Kidney (tissue), 14 donors: Measurements from ENCODE around the gene FHL2. TPM values are rescaled to one million over a fixed set of nuclear protein-coding genes. Genes with fewer than 3 reads are reported as not detected.

Source experiments
- DNase-seq, 5 donors: peaks; one replicate each; pipeline ENCODE4 v3.0.0-alpha.2; 2013 to 2020
- FAIRE-seq: peaks from 2 replicates; lab custom pipeline; 2012; peaks lifted over from hg19 to GRCh38; lab: Jason Lieb, UNC
- H3K27ac ChIP-seq, 2 donors: one replicate each; pipeline ENCODE4 v1.7.0; 2013; ENCODE audit warnings: low read depth in 2 of 2, low read length in 2 of 2, inconsistent platforms in 1 of 2
- H3K27me3 ChIP-seq: one replicate; pipeline ENCODE4 v1.7.1; 2013; ENCODE audit warnings: low read length, inconsistent platforms; ENCODE audit not compliant: control insufficient read depth, insufficient read depth
- H3K36me3 ChIP-seq, 3 donors: one replicate each; pipeline versions ENCODE4 v1.7.0 to v1.7.1; 2013; ENCODE audit warnings: low read length in 3 of 3, control low read depth in 1 of 3, inconsistent platforms in 1 of 3; ENCODE audit not compliant: insufficient read depth in 3 of 3, control insufficient read depth in 2 of 3
- H3K4me1 ChIP-seq, 3 donors: one replicate each; pipeline versions ENCODE4 v1.7.0 to v1.7.1; 2013; ENCODE audit warnings: low read length in 3 of 3, inconsistent platforms in 1 of 3, low read depth in 1 of 3; ENCODE audit not compliant: control insufficient read depth in 2 of 3, insufficient read depth in 2 of 3
- H3K4me3 ChIP-seq, 3 donors: one replicate each; pipeline versions ENCODE4 v1.7.0 to v1.8.1; 2013; ENCODE audit warnings: low read length in 3 of 3, control low read depth in 1 of 3, inconsistent platforms in 1 of 3
- H3K9ac ChIP-seq, 3 donors: one replicate each; pipeline versions ENCODE4 v1.7.0 to v1.7.1; 2013; ENCODE audit warnings: low read length in 3 of 3, control low read depth in 1 of 3, inconsistent platforms in 1 of 3
- H3K9me3 ChIP-seq, 3 donors: one replicate each; pipeline versions ENCODE4 v1.7.0 to v1.7.1; 2013; ENCODE audit warnings: low read length in 3 of 3, control low read depth in 1 of 3, inconsistent platforms in 1 of 3; ENCODE audit not compliant: control insufficient read depth in 2 of 3, insufficient read depth in 1 of 3
- intact Hi-C: fragments of 100-400 bp; cut with DNase I; formaldehyde crosslinking; loops from one replicate; pipeline ENCODE4 v1.11.1; 2022
- polyA plus RNA-seq: library from polyadenylated mRNA; stranded (reverse); fragments of 350-450 nt; fragmentation: Illumina TruSeq; extraction: RNeasy Lipid Tissue Mini Kit (QIAGEN cat#74804); gene quantifications from one replicate; pipeline ENCODE4 v1.2.3, GENCODE V29; 2014; ENCODE audit warnings: low read depth, low replicate concordance; ENCODE audit not compliant: insufficient read depth
- total RNA-seq: library from RNA; stranded (reverse); fragmentation: NEBNext Ultra II Directional; extraction: Animal tissue kit (Norgen Biotek cat#: 25700); gene quantifications from one replicate; pipeline ENCODE4 v1.2.1, GENCODE V29; 2021
- TF ChIP-seq, protein P1 (sequence below): IDR thresholded peaks from 3 replicates; pipeline ENCODE4 v1.5.1; 2012; ENCODE audit warnings: mild to moderate bottlenecking, moderate library complexity, borderline replicate concordance; ENCODE audit not compliant: insufficient read depth; ENCODE audit errors: extremely low read depth
- donor health status: control.
- donor health status: control.
- donor health status: control.
- donor health status: control.
- donor health status: control.
- donor health status: DM: yes; HTN: yes; CAD: no.
- donor health status: Normal renal cell carcinoma (clear cell type).

Gene FHL2
- total and polyA plus RNA-seq, 2 donors from 2014 or later = 23.4 to 75.9 TPM

DNA sequence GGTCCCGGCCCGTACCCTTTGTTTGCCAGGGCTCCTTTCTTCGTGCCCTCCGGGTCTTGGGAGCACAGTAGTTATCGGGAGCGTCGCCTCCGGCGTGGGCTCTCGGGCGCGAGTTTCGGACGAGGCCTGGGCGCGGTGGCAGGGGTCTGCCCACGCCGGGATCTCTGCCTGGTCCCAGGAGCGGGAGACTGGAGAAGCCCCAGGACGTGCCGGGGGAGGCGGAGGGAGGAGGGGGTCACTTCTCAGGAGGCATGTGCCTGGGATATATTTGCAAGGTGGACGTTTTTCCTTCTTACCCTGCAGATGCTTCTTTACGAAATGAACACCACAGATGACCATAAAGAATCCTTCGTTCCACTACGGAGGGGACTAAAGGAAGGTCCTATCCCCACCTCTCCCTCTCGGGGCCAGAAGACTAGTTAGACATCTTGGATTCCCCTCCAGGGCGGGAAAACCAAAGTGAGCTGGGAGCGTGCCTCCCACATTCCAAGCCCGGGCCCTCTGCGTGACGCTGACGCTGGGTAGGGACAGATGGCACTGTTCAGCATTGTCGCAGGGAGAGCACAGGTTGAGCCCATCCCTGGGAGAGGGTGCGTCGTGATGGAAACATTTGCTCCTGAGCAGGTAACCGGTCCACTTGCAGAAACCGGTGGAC lies 483 bp upstream of the FHL2 start:
- H3K4me3 ChIP-seq = peak overlapping the region in 1 of 3 donors; percentile 76

DNA sequence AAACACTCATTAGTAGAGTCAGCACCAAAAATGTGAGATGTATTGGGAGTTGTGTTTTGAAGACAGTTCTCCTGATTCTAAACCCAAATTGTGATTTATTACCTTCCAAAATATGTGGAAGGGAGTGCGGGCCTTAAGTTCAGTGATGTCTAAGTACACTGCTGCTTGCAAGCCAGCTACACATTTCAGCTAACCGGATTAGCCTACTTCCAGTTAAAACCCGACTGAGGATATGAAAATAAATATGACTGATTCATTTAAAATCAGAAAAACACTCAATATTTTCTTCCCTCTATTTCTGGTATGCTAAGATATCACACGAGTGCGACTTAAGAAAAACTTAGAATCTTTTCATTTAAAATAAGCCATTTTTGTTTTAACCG lies 907 bp downstream of the FHL2 start:
- TF ChIP-seq, protein P1, sequence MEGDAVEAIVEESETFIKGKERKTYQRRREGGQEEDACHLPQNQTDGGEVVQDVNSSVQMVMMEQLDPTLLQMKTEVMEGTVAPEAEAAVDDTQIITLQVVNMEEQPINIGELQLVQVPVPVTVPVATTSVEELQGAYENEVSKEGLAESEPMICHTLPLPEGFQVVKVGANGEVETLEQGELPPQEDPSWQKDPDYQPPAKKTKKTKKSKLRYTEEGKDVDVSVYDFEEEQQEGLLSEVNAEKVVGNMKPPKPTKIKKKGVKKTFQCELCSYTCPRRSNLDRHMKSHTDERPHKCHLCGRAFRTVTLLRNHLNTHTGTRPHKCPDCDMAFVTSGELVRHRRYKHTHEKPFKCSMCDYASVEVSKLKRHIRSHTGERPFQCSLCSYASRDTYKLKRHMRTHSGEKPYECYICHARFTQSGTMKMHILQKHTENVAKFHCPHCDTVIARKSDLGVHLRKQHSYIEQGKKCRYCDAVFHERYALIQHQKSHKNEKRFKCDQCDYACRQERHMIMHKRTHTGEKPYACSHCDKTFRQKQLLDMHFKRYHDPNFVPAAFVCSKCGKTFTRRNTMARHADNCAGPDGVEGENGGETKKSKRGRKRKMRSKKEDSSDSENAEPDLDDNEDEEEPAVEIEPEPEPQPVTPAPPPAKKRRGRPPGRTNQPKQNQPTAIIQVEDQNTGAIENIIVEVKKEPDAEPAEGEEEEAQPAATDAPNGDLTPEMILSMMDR = no peak
- Histone ChIP-seq H3K9me3 (no peaks in the 10 kb centered on the region), H3K4me1 (peaks cover 0 to 8% (median 5%) of the 10 kb centered on the region in 3 donors), H3K9ac (peak overlapping the region; percentile 40 to 85 (median 41)), H3K27me3 (no peaks in the 10 kb centered on the region), H3K27ac (peak overlapping the region; percentile 67 to 79), H3K4me3 (peak overlapping the region; percentile 58 to 76 (median 64)), H3K36me3 (no peaks in the 10 kb centered on the region)
- DNase-seq (no peak), FAIRE-seq (no peak)
- intact Hi-C loops = no loop called here

More for the DNA sequence above, 483 bp upstream of the FHL2 start:
- FAIRE-seq = no peak
- H3K36me3 ChIP-seq = no peaks in the 10 kb centered on the region
- peak overlapping the region in 1 of 2 donors; percentile 10 for H3K27ac ChIP-seq
- H3K27me3 ChIP-seq = no peaks in the 10 kb centered on the region
- intact Hi-C loops = no loop called here
- DNase-seq = peak in 2 of 5 donors; percentile 59 to 79
- no peak overlapping the region for H3K9ac ChIP-seq
- H3K9me3 ChIP-seq = no peaks in the 10 kb centered on the region
- TF ChIP-seq, protein P1 = no peak
- peaks cover 0 to 8% (median 5%) of the 10 kb centered on the region in 3 donors for H3K4me1 ChIP-seq

DNA sequence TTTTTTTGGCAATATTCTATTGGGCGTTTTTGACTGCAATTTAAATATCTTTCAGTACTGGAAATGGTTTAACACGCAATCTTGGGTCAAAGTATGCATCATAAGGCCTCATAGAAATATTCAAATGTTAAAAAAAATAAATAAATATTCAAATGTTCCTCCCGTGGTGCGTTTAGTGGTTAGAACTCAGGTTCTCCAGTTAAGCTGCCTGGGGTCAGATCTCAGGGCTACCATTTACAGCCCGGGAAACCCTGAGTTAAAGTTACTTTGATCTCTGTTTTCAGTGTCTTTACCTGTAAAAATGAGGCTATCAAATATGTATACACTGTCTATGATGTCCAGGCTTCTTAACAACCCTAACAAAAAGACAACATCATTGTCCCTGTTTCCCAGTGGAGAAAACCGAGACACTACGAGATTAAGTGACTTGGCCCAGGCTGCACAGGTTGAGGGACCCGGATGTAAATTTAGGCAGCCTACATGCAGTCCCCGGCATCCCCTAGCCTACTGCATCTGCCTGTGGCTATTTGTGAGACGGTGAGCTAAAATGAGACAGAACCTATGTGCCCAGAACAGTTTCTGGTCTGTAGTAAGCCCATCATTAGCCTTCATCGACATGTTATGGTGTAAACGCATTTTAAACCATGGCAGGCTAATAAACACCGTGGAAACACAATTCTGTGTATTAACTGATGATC lies 1.7 kb downstream of the FHL2 start:
- Histone ChIP-seq H3K4me3 (peak overlapping the region in 2 of 3 donors; percentile 62 to 76), H3K27ac (peak overlapping the region in 1 of 2 donors; percentile 41), H3K27me3 (no peaks in the 10 kb centered on the region), H3K9me3 (no peaks in the 10 kb centered on the region), H3K9ac (peak overlapping the region in 1 of 3 donors; percentile 21), H3K36me3 (no peaks in the 10 kb centered on the region), H3K4me1 (peaks cover 0 to 8% (median 5%) of the 10 kb centered on the region in 3 donors)
- TF ChIP-seq, protein P1 = no peak
- no peak for DNase-seq
- FAIRE-seq = no peak
- intact Hi-C loops = no loop called here
